HepG2 (cell line): ENCODE results near the gene KLHL12. TPM values are rescaled to one million over a fixed set of nuclear protein-coding genes. Genes with fewer than 3 reads are reported as not detected.

ENCODE experiments used
- GMEB1 ChIP-seq: sonication (generic); formaldehyde crosslinking; IDR thresholded peaks from 2 replicates; pipeline ENCODE4 v1.5.1; 2020; ENCODE audit warnings: missing genetic modification reagents, mild to moderate bottlenecking, borderline replicate concordance
- GTF2F1 ChIP-seq: fragments of 150-350 bp; IDR thresholded peaks from 2 replicates; pipeline ENCODE4 v1.6.1; 2014; ENCODE audit warnings: low read length
- GZF1 ChIP-seq: sonication (generic); formaldehyde crosslinking; IDR thresholded peaks from 2 replicates; pipeline ENCODE4 v1.5.1; 2020; ENCODE audit warnings: mild to moderate bottlenecking, missing genetic modification reagents
- MBD4 ChIP-seq: IDR thresholded peaks from 2 replicates; pipeline ENCODE4 v1.6.1; 2012; ENCODE audit warnings: low read length, inconsistent platforms, borderline replicate concordance
- NFE2L1 ChIP-seq: sonication (generic); formaldehyde crosslinking; IDR thresholded peaks from 2 replicates; pipeline ENCODE4 v1.4.0; 2020; ENCODE audit warnings: missing genetic modification reagents, mild to moderate bottlenecking, borderline replicate concordance
- NFYC ChIP-seq: IDR thresholded peaks from 2 replicates; pipeline ENCODE4 v1.6.1; 2016; ENCODE audit warnings: missing genetic modification reagents, missing compliant biosample characterization
- SKI ChIP-seq: fragments of 450-650 bp; IDR thresholded peaks from one replicate; pipeline ENCODE4 v1.6.1; 2018; ENCODE audit warnings: mild to moderate bottlenecking; ENCODE audit not compliant: partially characterized antibody
- SRSF4 ChIP-seq: fragments of 200-400 bp; formaldehyde crosslinking; IDR thresholded peaks from one replicate; pipeline ENCODE4 v1.6.1; 2018; ENCODE audit warnings: mild to moderate bottlenecking, low read depth, low read length, moderate library complexity; ENCODE audit not compliant: poor library complexity, severe bottlenecking
- TBP ChIP-seq: sonication (generic); formaldehyde crosslinking; IDR thresholded peaks from 2 replicates; pipeline ENCODE4 v1.5.0; 2020; ENCODE audit warnings: missing genetic modification reagents
- TIGD3 ChIP-seq: sonication (generic); formaldehyde crosslinking; IDR thresholded peaks from 2 replicates; pipeline ENCODE4 v1.5.1; 2020; ENCODE audit warnings: mild to moderate bottlenecking, missing genetic modification reagents, borderline replicate concordance
- ZNF235 ChIP-seq: sonication (generic); formaldehyde crosslinking; IDR thresholded peaks from 2 replicates; pipeline ENCODE4 v1.8.1; 2023; ENCODE audit warnings: mild to moderate bottlenecking, missing genetic modification reagents, borderline replicate concordance
- ZNF24 ChIP-seq: fragments of 450-650 bp; IDR thresholded peaks from 2 replicates; pipeline ENCODE4 v1.6.1; 2017; ENCODE audit warnings: antibody characterized with exemption, mild to moderate bottlenecking
- ZNF335 ChIP-seq: sonication (generic); formaldehyde crosslinking; IDR thresholded peaks from 2 replicates; pipeline ENCODE4 v1.4.0; 2020; ENCODE audit warnings: missing genetic modification reagents
- ZNF569 ChIP-seq: sonication (generic); formaldehyde crosslinking; IDR thresholded peaks from 2 replicates; pipeline ENCODE4 v1.5.0; 2020; ENCODE audit warnings: mild to moderate bottlenecking, missing genetic modification reagents, moderate library complexity, borderline replicate concordance
- ZNF703 ChIP-seq: sonication (generic); formaldehyde crosslinking; IDR thresholded peaks from 2 replicates; pipeline ENCODE4 v1.5.1; 2020; ENCODE audit warnings: missing genetic modification reagents, mild to moderate bottlenecking, moderate library complexity, borderline replicate concordance
- ZNF710 ChIP-seq: sonication (generic); formaldehyde crosslinking; IDR thresholded peaks from 2 replicates; pipeline ENCODE4 v1.5.0; 2020; ENCODE audit warnings: mild to moderate bottlenecking, missing genetic modification reagents, borderline replicate concordance
- polyA plus RNA-seq, 8 experiments: library from polyadenylated mRNA; depleted of rRNA in 3 of 8; stranded (reverse) in 7 of 8; unstranded in 1 of 8; fragments of >200 nt; fragmentation: Illumina TruSeq in 4 of 8; extraction: Trizol in 4 of 8; gene quantifications; 2 replicates each; pipeline versions ENCODE4 v1.2.1 to v1.2.3, GENCODE V29; 2011 to 2016; ENCODE audit warnings: low read depth in 4 of 8, missing spikeins in 1 of 8, mixed read lengths in 1 of 8; ENCODE audit not compliant: insufficient read depth in 1 of 8
- total RNA-seq, 5 experiments: library from RNA; depleted of rRNA; stranded (reverse); fragments of >200 nt; fragmentation: Illumina TruSeq; extraction: Trizol; gene quantifications; 2 replicates each; pipeline ENCODE4 v1.2.3, GENCODE V29; 2016; ENCODE audit warnings: low read depth in 1 of 5
- TF ChIP-seq, protein P1 (sequence below): sonication (generic); formaldehyde crosslinking; IDR thresholded peaks from 2 replicates; pipeline ENCODE4 v1.5.0; 2020; ENCODE audit warnings: missing genetic modification reagents, mild to moderate bottlenecking, borderline replicate concordance
- TF ChIP-seq, protein P2 (sequence below): sonication (generic); formaldehyde crosslinking; IDR thresholded peaks from 2 replicates; pipeline ENCODE4 v1.8.0; 2022; ENCODE audit warnings: missing genetic modification reagents, mild to moderate bottlenecking, borderline replicate concordance
- TF ChIP-seq, protein P3 (sequence below): fragments of 450-650 bp; IDR thresholded peaks from 2 replicates; pipeline ENCODE4 v1.6.1; 2016

Gene KLHL12
- total and polyA plus RNA-seq, 2 of the 13 experiments (the other 11 are each of a cell fraction or from before 2014, with no cell fraction given), result 19.2 to 25.2 TPM

GRCh38 chr1:202861420-202862132 is 65.5 kb downstream of the KLHL12 start (continued):
- TF ChIP-seq ZNF335 (CRISPR knock-in tag) (no peak), ZNF703 (no peak), SRSF4 (no peak), ZNF710 (CRISPR knock-in tag) (no peak), ZNF569 (CRISPR knock-in tag) (no peak), GMEB1 (CRISPR knock-in tag) (peak; percentile 22; the same call in 1 of the 2 replicates), GZF1 (no peak), ZNF24 (no peak), GTF2F1 (0 out of 2 replicates have a peak, but pooled peaks have one; percentile 24), ZNF235 (CRISPR knock-in tag) (peak; percentile 29; the same call in 1 of the 2 replicates), TBP (no peak), NFYC (peak; percentile 93), TIGD3 (CRISPR knock-in tag) (no peak), SKI (no peak), MBD4 (no peak), NFE2L1 (CRISPR knock-in tag) (no peak)
- TF ChIP-seq, protein P1, sequence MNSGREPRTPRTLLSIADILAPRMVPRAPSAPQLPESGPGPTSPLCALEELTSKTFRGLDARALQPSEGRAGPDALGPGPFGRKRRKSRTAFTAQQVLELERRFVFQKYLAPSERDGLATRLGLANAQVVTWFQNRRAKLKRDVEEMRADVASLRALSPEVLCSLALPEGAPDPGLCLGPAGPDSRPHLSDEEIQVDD (CRISPR knock-in tag), result no peak
- TF ChIP-seq, protein P2, sequence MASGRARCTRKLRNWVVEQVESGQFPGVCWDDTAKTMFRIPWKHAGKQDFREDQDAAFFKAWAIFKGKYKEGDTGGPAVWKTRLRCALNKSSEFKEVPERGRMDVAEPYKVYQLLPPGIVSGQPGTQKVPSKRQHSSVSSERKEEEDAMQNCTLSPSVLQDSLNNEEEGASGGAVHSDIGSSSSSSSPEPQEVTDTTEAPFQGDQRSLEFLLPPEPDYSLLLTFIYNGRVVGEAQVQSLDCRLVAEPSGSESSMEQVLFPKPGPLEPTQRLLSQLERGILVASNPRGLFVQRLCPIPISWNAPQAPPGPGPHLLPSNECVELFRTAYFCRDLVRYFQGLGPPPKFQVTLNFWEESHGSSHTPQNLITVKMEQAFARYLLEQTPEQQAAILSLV (CRISPR knock-in tag), result no peak; the same call in 1 of the 2 replicates
- TF ChIP-seq, protein P3, sequence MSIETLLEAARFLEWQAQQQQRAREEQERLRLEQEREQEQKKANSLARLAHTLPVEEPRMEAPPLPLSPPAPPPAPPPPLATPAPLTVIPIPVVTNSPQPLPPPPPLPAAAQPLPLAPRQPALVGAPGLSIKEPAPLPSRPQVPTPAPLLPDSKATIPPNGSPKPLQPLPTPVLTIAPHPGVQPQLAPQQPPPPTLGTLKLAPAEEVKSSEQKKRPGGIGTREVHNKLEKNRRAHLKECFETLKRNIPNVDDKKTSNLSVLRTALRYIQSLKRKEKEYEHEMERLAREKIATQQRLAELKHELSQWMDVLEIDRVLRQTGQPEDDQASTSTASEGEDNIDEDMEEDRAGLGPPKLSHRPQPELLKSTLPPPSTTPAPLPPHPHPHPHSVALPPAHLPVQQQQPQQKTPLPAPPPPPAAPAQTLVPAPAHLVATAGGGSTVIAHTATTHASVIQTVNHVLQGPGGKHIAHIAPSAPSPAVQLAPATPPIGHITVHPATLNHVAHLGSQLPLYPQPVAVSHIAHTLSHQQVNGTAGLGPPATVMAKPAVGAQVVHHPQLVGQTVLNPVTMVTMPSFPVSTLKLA, result no peak
